Measurements from ENCODE around the gene SLC39A13.

The SLC39A13 gene

GRCh38 chr11:47387944-47388696 lies 20.3 kb upstream of the SLC39A13 start:
- no peak for DNase-seq

- DNase-seq: no peak
Measured at GRCh38 chr11:47388697-47389576, 19.5 kb upstream of the SLC39A13 start.

- DNase-seq: no peak
Measured at GRCh38 chr11:47389577-47390421, 18.6 kb upstream of the SLC39A13 start.

- no peak for DNase-seq
Measured at GRCh38 chr11:47390422-47390760, 18.0 kb upstream of the SLC39A13 start.

GRCh38 chr11:47391077-47391583 lies 17.3 kb upstream of the SLC39A13 start:
- no peak for DNase-seq

GRCh38 chr11:47391711-47392432 lies 16.5 kb upstream of the SLC39A13 start:
- no peak for DNase-seq

GRCh38 chr11:47392546-47393162 lies 15.7 kb upstream of the SLC39A13 start:
- no peak for DNase-seq

GRCh38 chr11:47393163-47394049 lies 15.0 kb upstream of the SLC39A13 start:
- DNase-seq: no peak

GRCh38 chr11:47394050-47394321 lies 14.4 kb upstream of the SLC39A13 start:
- no peak for DNase-seq

- peak; percentile 67 for DNase-seq
Measured at GRCh38 chr11:47394322-47395222, 13.8 kb upstream of the SLC39A13 start.

GRCh38 chr11:47395223-47396048 lies 13.0 kb upstream of the SLC39A13 start:
- DNase-seq: no peak

GRCh38 chr11:47396049-47396320 lies 12.4 kb upstream of the SLC39A13 start:
- DNase-seq: no peak

GRCh38 chr11:47398011-47398410 lies 10.4 kb upstream of the SLC39A13 start:
- no peak for DNase-seq

GRCh38 chr11:47398551-47398950 lies 9.8 kb upstream of the SLC39A13 start:
- DNase-seq: no peak

GRCh38 chr11:47399860-47400767 lies 8.3 kb upstream of the SLC39A13 start:
- DNase-seq: no peak

GRCh38 chr11:47400768-47401279 lies 7.6 kb upstream of the SLC39A13 start:
- DNase-seq: no peak

- DNase-seq: no peak
Measured at GRCh38 chr11:47403135-47403534, 5.3 kb upstream of the SLC39A13 start.

GRCh38 chr11:47403571-47403970 lies 4.8 kb upstream of the SLC39A13 start:
- no peak for DNase-seq
